ENCODE measurements around the gene TAOK1. TPM values are rescaled to one million over a fixed set of nuclear protein-coding genes. Genes with fewer than 3 reads are reported as not detected.

The TAOK1 gene
- total RNA-seq, 4 donors from 2014 or later: 54.7 to 71.8 (median 64.9) TPM

DNA sequence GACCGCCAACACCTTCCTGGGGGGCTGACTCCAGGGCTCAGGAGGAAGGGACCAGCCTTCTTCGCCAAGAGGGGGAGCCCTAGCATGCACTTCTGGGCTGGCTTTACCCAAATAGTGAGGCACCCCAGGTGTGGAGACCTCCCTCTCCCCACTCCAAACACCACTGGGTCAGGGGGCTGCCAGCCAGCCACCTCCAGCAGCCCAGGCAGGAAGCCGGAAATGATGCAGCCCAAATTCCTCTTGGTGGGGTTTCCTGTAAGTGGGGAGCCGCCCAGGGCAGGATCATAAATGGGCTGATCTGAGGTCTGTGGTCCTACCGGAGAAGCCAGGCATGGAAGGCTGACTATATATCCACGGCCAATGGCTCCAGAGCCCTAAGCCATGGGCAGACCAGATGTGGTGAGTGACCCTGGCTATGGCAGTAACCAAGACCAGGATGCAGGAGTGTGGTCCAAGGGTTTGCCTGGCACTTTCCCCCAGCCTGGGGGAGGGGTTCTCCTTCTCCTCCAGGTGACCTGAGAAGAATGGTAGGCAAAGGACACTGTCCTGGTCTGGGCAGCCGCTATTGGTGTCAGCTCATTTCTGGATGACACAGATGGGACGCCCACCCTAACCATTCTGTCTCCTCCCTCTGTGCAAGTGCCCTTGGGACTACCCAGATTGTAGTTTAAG, 195.1 kb downstream of the TAOK1 start:
- 79% methylated on average over 4 to 6 of the region's 8 CpGs for WGBS, 2 donors
- TF ChIP-seq CTCF (IDR thresholded peaks at IDR 0.05): no peak
- TF ChIP-seq POLR2A (IDR thresholded peaks at IDR 0.05): no peak
- DNase-seq (ENCODE audit: low spot score in 2 of 2): no peak
- H3K4me3 ChIP-seq (ENCODE audit: low read depth, poor library complexity, severe bottlenecking): no peak overlapping the region
- intact Hi-C loops (cut with DNase I; ENCODE audit: low total_unique reads): no loop called here

DNA sequence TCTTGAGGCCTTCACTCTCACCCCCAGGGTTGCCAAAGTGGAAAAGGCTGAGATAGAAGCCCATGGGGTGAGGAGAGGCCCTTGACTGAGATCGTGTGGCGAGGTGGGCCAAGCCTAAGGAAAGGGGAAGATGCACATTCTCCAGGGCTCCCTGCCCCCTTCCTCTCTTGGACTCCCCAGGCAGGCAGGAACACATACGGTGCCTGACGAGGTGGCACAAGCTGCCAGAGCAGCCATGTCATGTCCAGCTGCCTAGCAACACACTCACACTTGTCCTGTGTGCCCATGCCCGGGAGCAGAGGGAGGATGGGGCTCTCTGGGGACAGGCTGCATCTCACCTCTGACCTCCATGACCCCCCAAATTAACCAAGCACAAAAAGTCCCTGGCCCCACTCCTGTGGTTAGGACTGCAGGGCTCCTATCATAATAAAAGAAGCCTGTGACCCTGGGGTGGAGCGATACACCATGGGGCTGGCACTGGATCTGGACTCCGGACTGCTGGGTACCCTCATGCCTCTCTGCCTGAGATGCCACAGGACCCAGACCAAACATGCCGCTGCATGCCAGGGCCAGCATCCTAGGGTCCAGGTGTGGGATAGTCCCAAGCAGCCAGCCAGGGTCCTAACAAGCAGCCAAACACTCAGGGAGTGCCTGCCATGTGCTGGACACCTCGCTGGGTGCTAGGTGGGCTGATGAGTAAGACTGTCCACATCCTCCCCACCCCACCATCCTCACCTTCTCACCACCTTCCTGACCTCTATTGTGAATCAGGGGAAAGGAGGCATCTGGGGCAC, 196.7 kb downstream of the TAOK1 start:
- intact Hi-C loops (cut with DNase I; ENCODE audit: low total_unique reads): no loop called here
- no peak overlapping the region for H3K4me3 ChIP-seq (ENCODE audit: low read depth, poor library complexity, severe bottlenecking)
- 51 to 55% methylated on average over 9 of the region's 9 CpGs for WGBS, 2 donors
- TF ChIP-seq CTCF (IDR thresholded peaks at IDR 0.05): no peak
- TF ChIP-seq POLR2A (IDR thresholded peaks at IDR 0.05): no peak
- no peak for DNase-seq (ENCODE audit: low spot score in 2 of 2)

DNA sequence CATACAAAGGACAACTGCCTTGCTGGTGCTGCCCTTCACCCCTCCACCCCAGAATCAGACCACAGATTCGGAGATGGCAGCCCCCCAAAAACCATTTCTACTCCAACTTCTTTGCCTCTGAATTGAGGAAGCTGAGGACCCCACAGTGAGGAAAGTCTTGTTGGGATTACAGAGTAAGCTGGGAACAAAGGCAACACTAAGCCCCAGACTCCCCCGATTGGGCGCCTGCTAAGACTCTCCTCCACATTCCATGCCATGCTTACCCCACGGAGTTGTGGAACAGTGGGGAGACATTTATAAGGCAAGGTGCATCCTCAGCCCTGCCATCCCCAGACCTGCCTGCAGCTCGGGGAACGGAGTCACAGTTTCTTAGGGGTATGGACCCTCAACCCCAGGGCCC, 197.4 kb downstream of the TAOK1 start:
- intact Hi-C loops (cut with DNase I; ENCODE audit: low total_unique reads): no loop called here
- 69 to 82% methylated on average over 5 to 6 of the region's 6 CpGs for WGBS, 2 donors
- DNase-seq (ENCODE audit: low spot score in 2 of 2): no peak
- no peak for TF ChIP-seq POLR2A (IDR thresholded peaks at IDR 0.05)
- TF ChIP-seq CTCF (IDR thresholded peaks at IDR 0.05): no peak
- H3K4me3 ChIP-seq (ENCODE audit: low read depth, poor library complexity, severe bottlenecking): no peak overlapping the region

GRCh38 chr17:29588017-29588561, 197.9 kb downstream of the TAOK1 start:
- WGBS, 2 donors: 19 to 27% methylated on average over 5 to 8 of the region's 8 CpGs
- TF ChIP-seq POLR2A (IDR thresholded peaks at IDR 0.05) (no peak), CTCF (IDR thresholded peaks at IDR 0.05) (no peak)
- no peak for DNase-seq (ENCODE audit: low spot score in 2 of 2)
- peak overlapping the region; percentile 64 for H3K4me3 ChIP-seq (ENCODE audit: low read depth, poor library complexity, severe bottlenecking)
- intact Hi-C loops (cut with DNase I; ENCODE audit: low total_unique reads): no loop called here

- TF ChIP-seq POLR2A (IDR thresholded peaks at IDR 0.05): no peak
- TF ChIP-seq CTCF (IDR thresholded peaks at IDR 0.05): no peak
- peak overlapping the region; percentile 64 for H3K4me3 ChIP-seq (ENCODE audit: low read depth, poor library complexity, severe bottlenecking)
- WGBS, 2 donors: 0 to 1% methylated on average over 2 to 23 of the region's 72 CpGs
- peak in 1 of 2 donors; percentile 21 for DNase-seq (ENCODE audit: low spot score in 2 of 2)
- intact Hi-C loops (cut with DNase I; ENCODE audit: low total_unique reads): no loop called here
Measured at GRCh38 chr17:29588562-29589411, 198.6 kb downstream of the TAOK1 start.
